Measurements from ENCODE around the gene MT1M.
A peak's percentile ranks its signal among the peaks of the same experiment; 100 is the strongest.
"Not testable (repeated sequence)": the region's sequence is repeated elsewhere in the genome, so short reads cannot be mapped to it uniquely, and the experiment has no call there.

Gene MT1M

GRCh38 chr16:56608876-56609462, 23.5 kb upstream of the MT1M start:
- no peak for DNase-seq (ENCODE audit: low read depth in 3 of 3)

GRCh38 chr16:56609463-56609921, 23.0 kb upstream of the MT1M start:
- DNase-seq (ENCODE audit: low read depth in 3 of 3) = peak; percentile 64 to 75 (median 66)

GRCh38 chr16:56610017-56610608, 22.3 kb upstream of the MT1M start:
- peak; percentile 61 to 75 (median 74) for DNase-seq (ENCODE audit: low read depth in 3 of 3)

GRCh38 chr16:56610609-56611111, 21.8 kb upstream of the MT1M start:
- no peak for DNase-seq (ENCODE audit: low read depth in 3 of 3)

GRCh38 chr16:56611281-56611833, 21.1 kb upstream of the MT1M start:
- DNase-seq (ENCODE audit: low read depth in 3 of 3) = no peak

- DNase-seq (ENCODE audit: low read depth in 3 of 3) = no peak
These were observed 18.8 kb upstream of the MT1M start for GRCh38 chr16:56613706-56614105.

GRCh38 chr16:56614549-56614991, 17.9 kb upstream of the MT1M start:
- no peak for DNase-seq (ENCODE audit: low read depth in 3 of 3)

GRCh38 chr16:56615353-56615752, 17.1 kb upstream of the MT1M start:
- no peak for DNase-seq (ENCODE audit: low read depth in 3 of 3)

GRCh38 chr16:56616608-56617211, 15.7 kb upstream of the MT1M start:
- no peak for DNase-seq (ENCODE audit: low read depth in 3 of 3)

- peak in 1 of 3 donors; percentile 58 for DNase-seq (ENCODE audit: low read depth in 3 of 3)
These were observed 15.0 kb upstream of the MT1M start for GRCh38 chr16:56617212-56618085.

GRCh38 chr16:56618138-56618537, 14.3 kb upstream of the MT1M start:
- no peak for DNase-seq (ENCODE audit: low read depth in 3 of 3)

GRCh38 chr16:56620339-56620897, 12.0 kb upstream of the MT1M start:
- DNase-seq (ENCODE audit: low read depth in 3 of 3) = no peak

- DNase-seq (ENCODE audit: low read depth in 3 of 3) = not testable (repeated sequence)
These were observed 10.6 kb upstream of the MT1M start for GRCh38 chr16:56621665-56622445.

GRCh38 chr16:56623184-56623583, 9.3 kb upstream of the MT1M start:
- not testable (repeated sequence) for DNase-seq (ENCODE audit: low read depth in 3 of 3)

- DNase-seq (ENCODE audit: low read depth in 3 of 3) = no peak
These were observed 8.8 kb upstream of the MT1M start for GRCh38 chr16:56623637-56624036.

- peak; percentile 42 to 59 (median 53) for DNase-seq (ENCODE audit: low read depth in 3 of 3)
These were observed 7.1 kb upstream of the MT1M start, which contains the start of gene MT1E for GRCh38 chr16:56625140-56625942. Gene MT1E (plus strand): TSS chr16:56625781. CDS start chr16:56625852, 71 bp downstream.

- DNase-seq (ENCODE audit: low read depth in 3 of 3) = no peak
These were observed 6.4 kb upstream of the MT1M start for GRCh38 chr16:56625943-56626654.

- no peak for DNase-seq (ENCODE audit: low read depth in 3 of 3)
These were observed 5.8 kb upstream of the MT1M start for GRCh38 chr16:56626685-56627084.
